Stimulated activated CD8-positive, alpha-beta memory T cell treated with anti-CD3 and anti-CD28 coated beads, Interleukin-4, amount 100 ng/mL, for 48 hours (primary cell): ENCODE measurements around the gene FAM234A.
"Not testable (repeated sequence)": the region's sequence is repeated elsewhere in the genome, so short reads cannot be mapped to it uniquely, and the experiment has no call there.

Experiments used
- DNase-seq: peaks from one replicate; pipeline ENCODE4 v3.0.0-alpha.2; 2020

Gene FAM234A

DNA sequence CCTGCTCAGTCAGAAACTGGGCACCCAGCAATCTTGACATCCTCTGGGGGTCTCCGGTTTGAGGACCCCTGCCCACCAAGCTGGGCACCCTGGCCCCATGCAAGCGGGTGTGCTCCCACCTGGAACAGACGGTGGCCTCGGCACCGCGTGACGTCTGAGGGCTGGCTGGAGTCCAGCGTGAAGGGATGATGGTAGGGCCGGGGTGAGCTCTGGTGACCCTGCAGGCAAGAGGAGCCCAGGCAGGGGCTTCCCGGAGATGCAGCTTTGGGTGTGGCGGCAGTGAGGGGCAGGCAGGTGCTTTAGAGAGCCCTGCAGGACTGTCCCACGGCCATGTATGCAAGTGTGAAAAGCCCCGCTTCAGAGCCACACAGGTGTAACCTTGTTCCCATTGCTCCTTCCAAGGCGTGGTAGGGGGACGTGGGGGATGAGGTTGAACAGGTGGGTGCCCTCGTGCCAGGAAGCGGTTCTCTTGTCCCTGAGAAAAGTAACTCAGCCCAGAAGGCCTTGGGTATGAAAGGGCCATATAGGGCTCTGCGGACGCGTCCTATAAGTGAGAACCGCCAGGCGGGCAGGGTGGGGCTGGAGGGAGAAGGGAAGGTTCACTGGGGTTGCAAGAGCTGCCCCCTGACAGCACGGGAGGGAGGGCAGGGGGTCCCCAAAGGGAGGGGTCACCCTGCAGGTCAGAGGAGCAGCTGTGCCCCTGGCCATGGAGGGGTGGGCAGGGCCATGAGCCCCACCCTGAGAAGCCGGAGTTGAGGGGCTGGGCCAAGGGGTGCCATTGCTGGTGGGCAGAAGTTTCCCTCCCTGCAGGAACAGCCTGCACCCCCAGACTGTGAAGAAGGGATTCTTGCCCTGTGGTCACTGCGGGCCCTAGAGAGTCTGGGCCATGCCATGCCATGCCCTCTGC lies 31.9 kb downstream of the FAM234A start:
- no peak for DNase-seq

DNA sequence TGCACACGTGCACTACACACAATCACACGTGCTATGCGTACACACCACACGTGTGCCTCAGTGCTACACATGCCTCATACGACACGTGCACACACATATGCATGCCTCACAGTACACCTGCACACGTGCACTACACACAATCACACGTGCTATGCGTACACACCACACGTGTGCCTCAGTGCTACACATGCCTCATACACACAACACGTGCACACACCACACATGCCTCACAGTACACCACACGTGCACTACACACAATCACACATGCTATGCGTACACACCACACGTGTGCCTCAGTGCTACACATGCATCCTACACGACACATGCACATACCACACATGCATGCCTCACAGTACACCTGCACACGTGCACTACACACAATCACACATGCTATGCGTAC lies 32.9 kb downstream of the FAM234A start:
- not testable (repeated sequence) for DNase-seq

DNA sequence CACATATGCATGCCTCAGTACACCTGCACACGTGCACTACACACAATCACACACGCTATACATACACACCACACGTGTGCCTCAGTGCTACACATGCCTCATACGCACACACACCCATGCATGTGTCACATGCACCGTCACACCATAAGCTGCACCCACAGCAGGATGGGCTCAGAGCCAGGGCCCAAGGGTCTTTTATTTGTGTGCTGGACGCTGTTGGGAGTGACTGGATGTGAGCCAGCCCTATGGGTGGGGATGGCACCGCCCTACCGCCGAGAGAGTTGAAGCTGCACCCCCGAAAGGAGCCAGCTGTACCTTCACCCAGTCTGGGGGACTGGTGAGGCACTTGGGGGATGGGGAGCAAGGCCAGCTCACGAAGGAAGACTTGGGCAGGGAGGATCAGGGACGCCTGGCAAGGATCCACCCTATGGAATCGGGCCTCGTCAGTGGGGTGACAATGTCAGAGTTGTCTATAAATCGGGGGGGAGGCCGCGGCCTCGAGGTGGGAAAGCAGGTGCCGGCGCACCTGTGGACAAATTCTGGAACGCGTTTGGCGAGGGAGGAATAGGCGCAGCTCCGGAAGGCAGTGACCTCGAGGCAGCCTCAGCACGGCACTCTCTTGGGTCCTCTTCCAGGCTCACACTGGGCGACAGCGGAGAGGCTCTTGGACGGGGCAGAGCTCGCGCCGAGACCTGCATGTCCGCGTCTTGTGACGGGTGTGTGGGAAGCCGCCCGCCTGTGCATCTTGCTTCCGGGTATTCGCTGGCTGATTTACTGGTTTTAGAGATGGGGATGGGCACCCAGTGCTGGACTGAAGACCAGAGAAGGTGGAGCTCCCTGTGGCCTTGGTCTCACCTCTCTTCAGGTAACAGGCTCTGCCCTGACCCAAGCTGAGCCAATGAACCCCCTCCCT lies 33.8 kb downstream of the FAM234A start:
- no peak for DNase-seq

DNA sequence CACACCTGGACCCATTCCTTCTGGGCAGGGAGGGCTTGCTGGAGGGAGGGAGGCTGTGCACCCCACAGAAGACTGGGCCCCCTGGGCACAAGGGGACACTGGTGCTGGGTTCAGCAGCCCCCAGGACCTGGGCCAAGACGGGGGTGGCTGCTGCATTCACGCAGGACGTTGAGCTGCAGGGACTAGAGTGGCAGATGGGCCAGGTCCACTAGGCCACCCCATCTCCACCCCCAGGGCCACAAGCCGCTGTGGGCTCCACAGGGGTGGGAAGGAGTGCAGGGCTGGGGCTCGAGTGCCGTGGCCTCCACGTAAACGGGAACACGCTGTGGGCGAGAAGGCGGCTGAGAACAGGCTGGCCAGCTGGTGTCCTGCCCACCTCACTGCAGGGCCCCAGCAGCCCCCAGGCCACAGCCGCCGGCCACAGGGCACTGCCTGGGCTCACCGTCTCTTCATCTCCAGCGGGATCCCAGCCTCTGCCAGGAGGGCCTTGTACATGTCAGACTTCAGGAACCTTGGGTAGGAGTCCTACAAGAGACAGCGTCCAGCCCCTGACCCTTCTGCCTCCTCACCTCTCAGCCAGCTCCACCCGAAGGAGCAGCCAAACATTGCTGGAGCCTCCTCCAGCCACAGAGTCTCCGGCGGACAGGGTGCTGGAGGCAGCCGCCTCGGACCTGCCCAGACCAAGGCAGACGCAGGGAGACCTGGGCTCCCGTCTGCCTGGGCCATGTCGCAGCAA lies 34.6 kb downstream of the FAM234A start:
- no peak for DNase-seq

DNA sequence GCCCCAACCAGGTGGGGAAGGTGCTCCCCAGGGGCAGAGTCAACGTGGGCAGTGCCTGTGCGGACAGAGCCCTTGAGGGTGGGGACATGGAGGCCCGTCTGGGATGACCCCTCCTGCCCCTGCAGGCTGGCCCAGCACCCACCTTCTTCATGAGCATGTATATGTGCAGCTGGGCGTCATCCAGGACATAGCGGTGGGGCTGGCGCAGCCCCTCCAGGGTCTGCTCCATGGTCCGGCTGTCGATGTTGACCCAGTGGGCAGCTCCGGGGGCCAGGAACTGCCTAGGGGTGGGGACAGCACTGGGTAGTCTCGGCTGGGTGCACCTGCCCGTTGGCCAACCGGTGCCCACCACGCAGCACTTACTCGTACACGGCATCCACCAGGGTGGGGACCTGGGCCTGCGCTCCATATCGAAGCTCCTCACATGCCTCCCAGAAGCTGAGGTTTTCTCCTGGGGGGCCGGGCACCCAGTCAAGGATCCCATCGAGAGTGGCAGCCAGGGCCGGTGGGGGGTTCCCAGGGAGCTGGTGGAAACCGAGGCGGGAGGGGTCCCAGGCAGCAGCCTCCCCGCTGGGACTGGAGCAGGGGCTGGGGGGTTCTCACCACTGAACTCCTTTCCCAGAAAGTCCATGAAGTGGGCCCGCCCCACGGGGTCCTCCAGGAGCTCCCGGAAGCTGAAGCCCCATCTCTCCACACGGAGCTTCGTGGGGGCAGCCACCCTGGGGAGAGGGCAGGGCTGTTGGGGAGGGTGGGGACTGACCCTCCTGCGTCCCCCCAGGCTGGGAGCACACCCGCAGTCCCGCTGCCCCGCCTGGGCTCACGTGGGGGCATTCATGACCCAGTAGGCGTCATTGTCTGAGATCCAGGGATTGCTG lies 36.0 kb downstream of the FAM234A start:
- DNase-seq = no peak

DNA sequence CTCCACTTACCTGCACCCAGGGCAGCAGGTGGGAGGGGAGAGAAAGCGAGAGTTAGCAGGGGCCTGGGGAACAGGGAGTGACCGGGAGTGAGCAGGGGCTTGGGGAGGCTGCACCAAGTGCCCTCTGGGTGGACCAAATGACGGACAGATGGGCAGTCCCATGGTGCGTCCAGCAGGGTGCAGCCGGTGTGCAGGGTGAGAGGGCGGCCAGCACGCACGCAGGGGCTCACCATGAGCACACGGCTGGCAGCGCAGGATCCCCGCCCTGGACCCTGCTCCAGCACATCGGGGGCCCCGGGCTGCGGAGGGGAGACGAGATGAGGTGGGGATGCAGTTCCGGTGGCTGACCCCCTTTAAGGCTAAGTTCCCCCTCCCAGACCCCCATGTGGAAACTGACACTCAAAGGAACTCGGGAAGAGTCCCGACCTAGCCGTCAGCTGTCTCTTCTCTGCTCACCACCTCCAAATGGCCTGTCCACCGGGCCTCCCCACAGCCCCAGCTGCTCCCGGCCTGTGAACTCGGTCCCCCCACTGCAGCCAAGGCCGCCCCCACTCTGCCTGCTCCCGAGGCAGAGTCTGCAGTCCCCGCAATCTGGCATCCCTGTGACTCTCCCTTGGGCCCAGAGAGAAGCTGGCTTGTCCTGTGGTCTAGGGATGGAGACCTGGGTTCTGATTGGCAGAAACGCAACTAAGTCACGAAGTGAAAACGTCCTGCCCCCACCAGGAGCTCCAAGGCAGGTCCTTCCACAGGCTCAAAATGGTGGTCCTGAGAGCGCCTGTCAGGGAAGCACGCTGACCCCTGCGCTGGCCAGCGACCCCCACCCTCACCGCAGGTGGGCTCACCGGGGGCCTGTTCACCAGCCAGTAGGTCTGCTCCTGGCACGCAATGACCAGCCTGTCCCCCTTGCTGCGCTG lies 38.3 kb downstream of the FAM234A start:
- DNase-seq = no peak

DNA sequence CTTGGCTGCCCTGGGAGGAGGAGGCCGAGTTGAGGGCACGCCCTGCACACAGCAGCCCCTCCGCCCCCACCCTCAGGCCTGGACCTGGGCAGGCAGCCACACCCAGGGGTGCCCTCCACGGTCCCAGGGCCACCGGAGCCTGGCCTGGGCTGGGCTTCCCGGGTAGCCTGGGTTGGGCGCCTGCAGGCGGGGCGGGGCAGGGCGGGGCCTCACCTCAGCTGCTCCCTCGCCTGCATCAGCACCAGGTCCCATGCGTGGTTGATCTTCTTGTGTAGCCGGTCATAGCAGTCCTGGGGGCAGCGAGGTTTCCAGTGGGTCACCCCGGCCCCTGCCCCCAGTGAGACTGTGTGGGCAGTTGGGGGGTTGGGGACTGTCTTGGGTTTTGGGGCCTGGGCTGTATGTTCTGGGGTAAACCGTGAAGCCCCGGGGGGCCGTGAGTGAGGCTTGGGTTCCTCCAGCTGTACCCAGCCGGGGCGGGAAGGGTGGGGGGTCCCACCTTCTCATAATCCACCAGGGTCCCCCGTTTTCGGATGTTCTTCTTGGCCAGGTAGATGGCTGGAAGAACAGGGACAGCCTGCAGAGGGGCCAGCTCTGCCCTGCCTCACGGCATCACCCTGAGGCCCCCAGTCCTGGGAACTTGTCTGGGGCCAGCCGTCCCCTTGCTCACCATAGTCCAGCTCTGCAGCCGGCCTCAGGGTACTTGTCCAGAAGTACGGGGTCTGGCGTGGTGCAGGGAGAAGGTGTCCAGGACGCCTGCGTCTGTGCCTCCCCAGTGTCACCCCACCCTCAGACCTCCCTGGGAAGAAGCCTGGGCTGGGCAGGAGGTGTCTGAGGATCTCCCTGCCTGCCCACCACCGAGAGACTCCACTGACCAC lies 39.2 kb downstream of the FAM234A start:
- no peak for DNase-seq

DNA sequence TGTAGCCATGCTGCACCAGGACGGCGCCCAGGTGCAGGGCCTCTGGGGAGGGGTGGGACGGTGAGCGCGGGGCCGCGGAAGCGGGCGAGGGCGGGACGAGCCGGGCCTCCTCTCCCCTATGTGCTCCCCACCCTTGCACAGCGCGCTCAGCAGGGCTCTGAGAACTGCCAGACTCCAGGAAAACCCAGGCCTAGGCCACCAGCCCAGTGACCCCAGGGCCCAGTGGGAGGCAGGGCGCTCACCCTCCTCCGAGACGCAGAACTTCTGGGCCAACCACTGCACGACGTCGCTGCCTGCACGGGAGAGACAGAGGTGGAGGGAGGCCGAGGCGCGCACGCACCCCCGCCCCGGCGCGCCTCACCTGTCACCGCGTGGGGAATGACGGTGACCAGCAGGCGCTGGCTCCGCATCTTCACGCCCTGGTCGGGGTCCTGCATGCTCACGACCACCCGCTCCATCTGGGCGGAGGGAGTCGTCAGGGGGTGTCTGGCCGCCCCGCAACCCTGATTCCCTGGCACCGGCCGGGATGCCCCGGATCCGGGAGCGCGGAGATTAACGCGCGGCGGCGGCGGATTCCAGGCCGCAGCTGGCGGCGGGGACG lies 40.5 kb downstream of the FAM234A start:
- peak; percentile 33 for DNase-seq

DNA sequence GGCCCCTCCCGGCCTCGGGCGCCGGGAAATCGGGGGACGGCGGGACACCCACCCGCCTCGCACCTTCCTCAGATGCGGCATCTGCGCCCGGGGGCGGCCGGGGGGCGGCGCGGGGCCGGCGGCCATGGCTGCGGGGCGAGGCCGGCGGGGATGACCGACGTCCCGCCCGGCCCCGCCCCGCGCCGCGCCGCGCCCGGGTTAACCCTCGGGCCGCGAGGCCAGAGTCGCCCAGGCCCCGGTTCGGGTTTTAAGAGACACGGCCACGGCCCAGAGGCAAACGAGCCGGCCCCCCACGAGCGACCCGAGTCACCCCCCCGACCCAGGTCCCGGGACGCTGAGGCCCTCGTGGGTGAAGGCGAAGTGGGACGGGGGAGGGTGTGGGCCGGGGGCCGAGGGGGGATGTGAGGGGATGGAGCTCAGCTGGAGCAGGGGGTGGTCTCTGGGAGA lies 41.2 kb downstream of the FAM234A start, which contains the start of gene RGS11:
Gene RGS11, minus strand, starts transcription at position 159 of the 447 bp plus-strand sequence. Its CDS starts 33 bp downstream, at position 126.
- no peak for DNase-seq

DNA sequence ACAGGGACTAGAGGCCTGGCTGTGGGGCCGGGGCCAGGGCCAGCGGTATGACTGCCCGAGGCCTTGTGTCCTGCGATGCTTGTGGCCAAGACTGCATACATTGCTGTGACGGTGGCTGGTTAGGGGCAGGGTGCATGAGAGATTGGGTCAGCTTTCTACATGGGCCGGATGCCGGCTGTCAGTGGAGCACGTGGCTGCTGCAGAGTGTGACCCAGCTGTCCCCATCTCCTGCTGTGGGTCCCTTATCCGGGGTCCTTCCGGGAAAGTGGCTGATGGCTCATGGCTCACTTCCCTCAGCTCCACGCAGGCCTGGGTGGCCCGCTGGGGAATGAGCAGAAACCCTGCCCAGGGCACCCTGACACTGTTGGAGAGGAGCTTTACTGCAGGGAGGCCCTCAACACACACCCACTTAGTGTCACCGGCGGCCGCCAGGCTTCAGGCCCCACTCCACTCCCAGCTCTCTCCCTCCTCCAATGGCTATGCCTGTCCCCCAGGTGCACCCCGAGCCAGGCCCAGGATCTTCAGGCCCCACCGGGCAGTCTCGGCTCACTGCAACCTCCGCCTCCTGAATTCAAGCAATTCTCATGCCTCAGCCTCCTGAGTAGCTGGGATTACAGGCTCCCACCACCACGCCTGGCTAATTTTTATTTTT lies 41.9 kb downstream of the FAM234A start:
- no peak for DNase-seq

DNA sequence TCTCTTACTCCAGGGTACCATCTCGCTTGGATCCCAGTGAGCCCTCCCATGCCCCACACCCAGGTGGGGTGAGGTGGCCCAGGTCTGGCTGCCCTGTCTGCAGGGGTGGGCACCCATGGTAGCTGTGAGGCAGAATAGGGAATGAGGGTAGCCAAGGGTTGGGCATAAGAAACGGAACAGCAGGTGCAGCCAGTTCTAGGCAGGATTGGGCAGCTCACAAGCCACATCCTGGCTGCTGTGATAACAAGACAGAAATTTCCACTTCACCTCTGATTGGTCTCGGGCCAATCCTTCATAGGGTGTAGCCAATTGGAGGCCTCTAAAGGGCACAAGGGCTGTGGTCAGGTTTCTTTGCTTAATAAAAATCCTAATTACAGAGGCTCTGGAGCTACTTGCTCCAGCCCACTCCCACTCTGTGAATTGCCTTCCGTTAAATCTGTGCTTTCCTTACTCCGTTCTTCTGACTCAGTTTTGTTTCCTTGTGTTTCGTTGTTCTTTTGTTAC lies 44.3 kb downstream of the FAM234A start:
- DNase-seq = peak; percentile 43

DNA sequence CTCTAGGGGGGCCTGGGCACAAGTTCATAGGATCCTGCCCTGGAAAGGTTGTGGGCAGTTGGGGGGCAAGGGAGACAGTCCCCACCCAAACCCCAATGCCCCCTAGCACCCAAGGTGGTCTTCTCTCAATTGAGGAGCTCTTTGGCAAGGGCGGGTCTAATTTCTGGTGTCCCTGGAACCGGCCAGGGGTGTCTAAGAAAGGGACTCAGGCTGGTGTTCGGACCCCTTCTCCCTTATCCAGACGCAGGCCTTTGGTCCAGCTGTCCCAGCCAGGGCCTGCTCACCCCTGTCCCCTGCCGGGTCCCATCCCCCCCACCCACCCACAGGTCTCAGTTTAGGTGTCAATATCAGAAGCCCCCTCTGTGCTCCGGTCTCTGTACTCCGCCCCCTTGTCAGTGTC lies 44.9 kb downstream of the FAM234A start:
- no peak for DNase-seq

DNA sequence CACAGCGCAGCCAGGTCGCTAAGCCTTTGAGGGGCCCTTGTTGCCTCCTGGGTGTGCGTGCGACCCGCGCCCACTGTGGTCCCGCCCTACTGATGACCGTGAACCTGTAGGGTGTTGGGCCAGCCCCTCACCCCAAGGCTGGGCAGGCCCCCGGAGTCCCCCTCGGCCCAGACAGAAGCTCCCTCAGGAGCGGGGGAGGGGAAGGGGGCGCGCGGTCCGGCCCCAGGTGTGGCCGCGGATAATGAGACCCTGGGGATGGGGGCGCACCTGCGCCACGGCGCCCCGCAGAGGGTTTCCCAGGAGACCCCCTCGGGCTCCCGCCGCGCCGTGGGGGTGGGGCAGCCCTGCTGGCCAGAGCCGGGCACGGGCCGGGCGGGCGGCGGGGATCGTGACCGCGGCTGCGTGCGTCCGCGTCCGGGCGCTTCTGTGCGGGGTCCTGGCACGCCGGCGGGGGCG lies 45.4 kb downstream of the FAM234A start:
- DNase-seq = no peak

DNA sequence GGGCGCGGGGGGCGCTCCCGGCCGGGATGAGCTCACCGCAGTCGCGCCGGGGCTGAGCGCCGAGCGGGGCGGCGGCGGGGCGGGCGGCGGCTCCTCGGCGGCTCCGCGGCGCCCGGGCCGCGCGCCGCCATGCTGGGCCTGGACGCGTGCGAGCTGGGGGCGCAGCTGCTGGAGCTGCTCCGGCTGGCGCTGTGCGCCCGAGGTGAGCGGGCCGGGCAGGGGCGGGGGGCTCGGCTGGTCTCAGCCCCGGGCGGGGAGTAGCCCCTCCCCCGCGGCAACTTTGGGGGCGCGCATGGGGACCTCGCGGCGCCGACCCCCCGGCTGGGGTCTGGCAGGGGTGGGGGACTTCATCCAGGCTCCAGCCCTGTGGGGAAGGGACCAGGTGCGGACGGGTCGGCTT lies 45.9 kb downstream of the FAM234A start, which contains the start of gene ARHGDIG:
Gene ARHGDIG, plus strand, starts transcription at position 40 of the 400 bp plus-strand sequence. Its CDS starts 90 bp downstream, at position 130.
- no peak for DNase-seq

DNA sequence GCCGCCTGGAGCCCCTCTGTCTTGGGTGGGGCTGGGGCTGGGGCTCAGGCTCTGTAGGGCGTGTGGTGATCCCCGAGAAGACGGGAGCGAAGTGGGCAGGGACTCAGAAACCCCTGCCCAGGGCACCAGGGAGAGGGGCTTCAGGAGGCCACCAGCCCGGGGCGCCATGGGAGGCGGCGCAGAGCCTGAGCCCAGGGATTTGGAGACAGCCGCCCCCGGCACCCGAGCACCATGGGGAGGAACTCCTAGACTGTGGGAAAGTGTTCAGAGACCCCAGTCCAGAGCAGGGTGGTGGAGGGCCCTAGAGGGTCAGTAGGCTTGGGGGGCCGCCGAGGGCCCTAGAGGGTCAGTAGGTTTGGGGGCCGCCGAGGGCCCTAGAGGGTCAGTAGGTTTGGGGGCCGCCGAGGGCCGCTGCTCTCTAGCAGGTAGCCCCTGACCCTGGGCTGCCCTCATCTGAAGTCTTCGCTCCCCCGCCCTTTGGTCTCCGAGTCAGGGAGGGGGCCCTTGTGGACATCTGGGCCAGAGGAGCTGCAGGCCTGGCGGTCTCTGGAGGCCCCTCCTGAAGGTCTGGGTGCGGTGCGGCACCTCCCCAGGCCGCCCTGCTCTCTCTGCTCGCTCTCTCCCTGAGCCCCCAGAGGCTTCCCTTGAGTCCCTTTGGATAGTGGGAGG lies 46.5 kb downstream of the FAM234A start:
- DNase-seq = no peak

DNA sequence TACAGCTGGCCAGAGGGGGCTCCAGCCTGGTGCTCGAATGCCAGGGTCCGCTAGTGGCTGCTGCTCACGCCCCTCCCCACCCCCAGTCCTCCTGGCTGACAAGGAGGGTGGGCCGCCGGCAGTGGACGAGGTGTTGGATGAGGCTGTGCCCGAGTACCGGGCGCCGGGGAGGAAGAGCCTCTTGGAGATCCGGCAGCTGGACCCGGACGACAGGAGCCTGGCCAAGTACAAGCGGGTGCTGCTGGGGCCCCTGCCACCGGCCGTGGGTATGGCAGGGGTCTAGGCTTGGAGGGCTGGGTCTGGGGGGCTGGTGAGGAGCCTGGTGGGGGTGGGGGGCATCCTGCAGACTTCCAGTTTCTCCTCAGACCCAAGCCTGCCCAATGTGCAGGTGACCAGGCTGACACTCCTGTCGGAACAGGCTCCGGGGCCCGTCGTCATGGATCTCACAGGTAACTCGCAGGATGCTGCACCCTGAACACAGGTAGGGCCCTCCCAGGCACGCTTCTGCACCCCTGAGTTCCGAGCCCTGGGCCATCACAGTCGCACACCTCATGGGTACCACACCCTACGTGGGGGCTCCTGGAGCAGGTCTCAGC lies 47.1 kb downstream of the FAM234A start:
- no peak for DNase-seq

DNA sequence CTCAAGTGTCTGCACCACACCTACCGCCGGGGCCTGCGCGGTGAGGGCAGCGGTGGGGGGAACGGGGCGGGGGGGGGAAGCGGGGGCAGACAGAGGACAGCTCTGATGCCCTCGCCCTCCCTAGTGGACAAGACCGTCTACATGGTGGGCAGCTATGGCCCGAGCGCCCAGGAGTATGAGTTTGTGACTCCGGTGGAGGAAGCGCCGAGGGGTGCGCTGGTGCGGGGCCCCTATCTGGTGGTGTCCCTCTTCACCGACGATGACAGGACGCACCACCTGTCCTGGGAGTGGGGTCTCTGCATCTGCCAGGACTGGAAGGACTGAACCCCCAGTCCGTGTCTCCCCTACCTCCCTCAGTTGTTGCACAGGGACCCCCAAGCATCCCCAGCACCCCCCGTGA lies 47.9 kb downstream of the FAM234A start:
- no peak for DNase-seq
